Chondrocyte (in vitro differentiated cells): Measurements from ENCODE around the gene STON2. TPM values are rescaled to one million over a fixed set of nuclear protein-coding genes. Genes with fewer than 3 reads are reported as not detected.

Source experiments
- DNase-seq: peaks from one replicate; pipeline ENCODE4 v3.0.0; 2021; ENCODE audit warnings: mixed read lengths, low spot score
- H3K27ac Mint-ChIP-seq: one replicate; pipeline ENCODE4 v1.8.0; 2021; ENCODE audit warnings: mild to moderate bottlenecking, moderate library complexity, mixed read lengths; ENCODE audit not compliant: unreplicated experiment
- H3K27me3 Mint-ChIP-seq: 2 replicates; pipeline ENCODE4 v1.8.0; 2021; ENCODE audit warnings: low read depth, mixed read lengths
- H3K36me3 Mint-ChIP-seq: 2 replicates; pipeline ENCODE4 v1.8.0; 2021; ENCODE audit warnings: low read depth, mixed read lengths
- H3K4me1 Mint-ChIP-seq: 2 replicates; pipeline ENCODE4 v1.8.0; 2021; ENCODE audit warnings: low read depth, mild to moderate bottlenecking, mixed read lengths
- H3K4me3 Mint-ChIP-seq: one replicate; pipeline ENCODE4 v1.8.0; 2021; ENCODE audit warnings: mild to moderate bottlenecking, moderate library complexity, mixed read lengths; ENCODE audit not compliant: unreplicated experiment
- H3K9me3 Mint-ChIP-seq: 2 replicates; pipeline ENCODE4 v1.8.0; 2021; ENCODE audit warnings: low read depth, mixed read lengths
- CTCF ChIP-seq: fragments of 200-600 bp; sonication (generic); IDR thresholded peaks from 2 replicates; pipeline ENCODE4 v1.5.0; 2021; ENCODE audit warnings: antibody characterized with exemption, mild to moderate bottlenecking, moderate library complexity
- total RNA-seq: library from RNA; stranded (reverse); gene quantifications from 3 replicates; pipeline ENCODE4 v1.2.1, GENCODE V29; 2021

Gene STON2
- total RNA-seq, 1 donor from 2014 or later = not detected

- H3K4me1 Mint-ChIP-seq = peaks cover 3% of the 10 kb centered on the region
- no peak for DNase-seq
- H3K36me3 Mint-ChIP-seq = no peaks in the 10 kb centered on the region
- no peak overlapping the region for H3K27ac Mint-ChIP-seq
- H3K4me3 Mint-ChIP-seq = no peak overlapping the region
- H3K27me3 Mint-ChIP-seq = peaks cover 68% of the 10 kb centered on the region
- TF ChIP-seq CTCF = no peak
- H3K9me3 Mint-ChIP-seq = peaks cover 7% of the 10 kb centered on the region
These were observed 41.6 kb upstream of the STON2 start for GRCh38 chr14:81441626-81442134.

- TF ChIP-seq CTCF = no peak
- H3K36me3 Mint-ChIP-seq = no peaks in the 10 kb centered on the region
- no peak for DNase-seq
- H3K4me3 Mint-ChIP-seq = no peak overlapping the region
- H3K27me3 Mint-ChIP-seq = peaks cover 75% of the 10 kb centered on the region
- no peak overlapping the region for H3K27ac Mint-ChIP-seq
- H3K4me1 Mint-ChIP-seq = peaks cover 10% of the 10 kb centered on the region
- H3K9me3 Mint-ChIP-seq = peaks cover 7% of the 10 kb centered on the region
These were observed 39.9 kb upstream of the STON2 start for GRCh38 chr14:81440041-81440440.

- DNase-seq = no peak
- Mint-ChIP-seq H3K27ac (no peak overlapping the region), H3K4me1 (peaks cover 10% of the 10 kb centered on the region), H3K4me3 (peak overlapping the region; percentile 58), H3K36me3 (no peaks in the 10 kb centered on the region), H3K27me3 (peaks cover 85% of the 10 kb centered on the region), H3K9me3 (no peaks in the 10 kb centered on the region)
- no peak for TF ChIP-seq CTCF
These were observed 37.1 kb upstream of the STON2 start for GRCh38 chr14:81437244-81437643.

- Mint-ChIP-seq H3K9me3 (no peaks in the 10 kb centered on the region), H3K36me3 (no peaks in the 10 kb centered on the region), H3K27ac (no peak overlapping the region), H3K27me3 (peaks cover 83% of the 10 kb centered on the region), H3K4me1 (peaks cover 10% of the 10 kb centered on the region), H3K4me3 (peak overlapping the region; percentile 58)
- no peak for TF ChIP-seq CTCF
- no peak for DNase-seq
These were observed 36.4 kb upstream of the STON2 start for GRCh38 chr14:81436296-81437138.

GRCh38 chr14:81435391-81436295 is 35.5 kb upstream of the STON2 start:
- peaks cover 77% of the 10 kb centered on the region for H3K27me3 Mint-ChIP-seq
- no peak overlapping the region for H3K27ac Mint-ChIP-seq
- no peak for TF ChIP-seq CTCF
- H3K4me1 Mint-ChIP-seq = peaks cover 10% of the 10 kb centered on the region
- H3K4me3 Mint-ChIP-seq = peak overlapping the region; percentile 43
- no peaks in the 10 kb centered on the region for H3K9me3 Mint-ChIP-seq
- DNase-seq = no peak
- H3K36me3 Mint-ChIP-seq = no peaks in the 10 kb centered on the region
